SK-N-SH (cell line): Measurements from ENCODE around the gene TAS1R3. TPM values are rescaled to one million over a fixed set of nuclear protein-coding genes. Genes with fewer than 3 reads are reported as not detected.

Experiments
- CTCF ChIA-PET: fragments of 300-600, 350-600 bp; formaldehyde crosslinking; extraction: SDS; loops from one replicate; lab custom pipeline; 2021; lab: Yijun Ruan, JAX
- POLR2A ChIA-PET: fragments of 350-600 bp; sonication (Branson Sonifier 250); formaldehyde crosslinking; extraction: SDS; loops from one replicate; lab custom pipeline; 2020; ENCODE audit warnings: antibody characterized with exemption, inconsistent platforms; lab: Yijun Ruan, JAX
- DNase-seq: peaks from one replicate; pipeline ENCODE4 v3.0.0; 2012
- H2AFZ ChIP-seq: fragments of 200-600 bp; sonication (generic); 2 replicates; pipeline ENCODE4 v1.8.1; 2016; ENCODE audit warnings: antibody characterized with exemption, mild to moderate bottlenecking, low read depth
- H3F3A ChIP-seq: fragments of 200-600 bp; sonication (generic); replicated peaks from 2 replicates; pipeline ENCODE3; 2016; ENCODE audit warnings: antibody characterized with exemption, mild to moderate bottlenecking; ENCODE audit not compliant: insufficient read depth
- H3K27ac ChIP-seq, 2 experiments: fragments of 200-500 bp in 1 of 2; fragments of 200-600 bp in 1 of 2; sonication (Bioruptor generic) in 1 of 2; sonication (generic), shearing (Covaris generic) in 1 of 2; 2 replicates each; pipeline versions ENCODE4 v1.5.1 to v1.6.1; 2014 to 2016; ENCODE audit warnings: low read depth in 2 of 2, inconsistent platforms in 1 of 2, low read length in 1 of 2, mild to moderate bottlenecking in 1 of 2, mixed read lengths in 1 of 2
- H3K27me3 ChIP-seq: fragments of 200-600 bp; sonication (generic), shearing (Covaris generic); 2 replicates; pipeline ENCODE4 v1.6.1; 2016; ENCODE audit warnings: mixed run types; ENCODE audit not compliant: insufficient read depth
- H3K36me3 ChIP-seq, 2 experiments: fragments of 200-500 bp in 1 of 2; fragments of 200-600 bp in 1 of 2; sonication (Bioruptor generic) in 1 of 2; sonication (generic) in 1 of 2; replicated peaks in 1 of 2; 2 replicates each; pipeline versions ENCODE3 to v1.5.1; 2014 to 2016; ENCODE audit warnings: low read length in 1 of 2, mild to moderate bottlenecking in 1 of 2; ENCODE audit not compliant: insufficient read depth in 2 of 2, control insufficient read depth in 1 of 2
- H3K4me1 ChIP-seq, 2 experiments: fragments of 200-500 bp in 1 of 2; fragments of 200-600 bp in 1 of 2; sonication (Bioruptor generic) in 1 of 2; sonication (generic), shearing (Covaris generic) in 1 of 2; 2 replicates each; pipeline versions ENCODE4 v1.5.1 to v1.6.1; 2014 to 2016; ENCODE audit warnings: low read depth in 1 of 2, low read length in 1 of 2, mixed run types in 1 of 2; ENCODE audit not compliant: insufficient read depth in 2 of 2, control insufficient read depth in 1 of 2
- H3K4me2 ChIP-seq: fragments of 200-600 bp; sonication (generic), shearing (Covaris generic); 2 replicates; pipeline ENCODE4 v1.6.1; 2017; ENCODE audit warnings: mixed run types
- H3K4me3 ChIP-seq, 2 experiments: fragments of 200-500 bp in 1 of 2; fragments of 200-600 bp in 1 of 2; sonication (Bioruptor generic) in 1 of 2; sonication (generic), shearing (Covaris generic) in 1 of 2; 2 replicates each; pipeline versions ENCODE4 v1.5.1 to v1.8.1; 2014 to 2016; ENCODE audit warnings: low read depth in 2 of 2, inconsistent platforms in 1 of 2, low read length in 1 of 2, mild to moderate bottlenecking in 1 of 2, mixed read lengths in 1 of 2, moderate library complexity in 1 of 2
- H3K79me2 ChIP-seq: fragments of 200-600 bp; sonication (generic); 2 replicates; pipeline ENCODE4 v1.8.1; 2017; ENCODE audit warnings: mild to moderate bottlenecking; ENCODE audit not compliant: insufficient read depth
- H3K9ac ChIP-seq: fragments of 200-600 bp; sonication (generic); 2 replicates; pipeline ENCODE4 v1.6.1; 2017; ENCODE audit warnings: mixed run types
- H3K9me2 ChIP-seq: fragments of 200-600 bp; sonication (generic); 2 replicates; pipeline ENCODE4 v1.6.1; 2017; ENCODE audit warnings: mixed run types
- H3K9me3 ChIP-seq: fragments of 200-600 bp; sonication (generic); 2 replicates; pipeline ENCODE4 v1.6.1; 2017; ENCODE audit warnings: mixed run types, mild to moderate bottlenecking, moderate library complexity
- H4K20me1 ChIP-seq: fragments of 200-600 bp; sonication (generic); 2 replicates; pipeline ENCODE4 v1.6.1; 2017; ENCODE audit warnings: mild to moderate bottlenecking, mixed run types; ENCODE audit not compliant: insufficient read depth
- EP300 ChIP-seq, 2 experiments: IDR thresholded peaks; 2 replicates each; pipeline versions ENCODE4 v1.4.0 to v1.6.1; 2012; ENCODE audit warnings: borderline replicate concordance in 1 of 2, low read depth in 1 of 2, low read length in 1 of 2
- NFIC ChIP-seq: IDR thresholded peaks from 2 replicates; pipeline ENCODE4 v1.4.0; 2012; ENCODE audit warnings: borderline replicate concordance
- NRF1 ChIP-seq: IDR thresholded peaks from 2 replicates; pipeline ENCODE4 v1.6.1; 2012; ENCODE audit warnings: low read depth, mild to moderate bottlenecking, low read length
- POLR2AphosphoS5 ChIP-seq: IDR thresholded peaks from 2 replicates; pipeline ENCODE4 v1.6.1; 2012; ENCODE audit warnings: low read depth, low read length
- RCOR1 ChIP-seq: fragments of 150-350 bp; IDR thresholded peaks from 2 replicates; pipeline ENCODE4 v1.6.1; 2017; ENCODE audit warnings: antibody characterized with exemption, low read length
- RXRA ChIP-seq: IDR thresholded peaks from 2 replicates; pipeline ENCODE4 v1.4.0; 2012; ENCODE audit warnings: low read depth, mild to moderate bottlenecking, borderline replicate concordance
- SMC3 ChIP-seq: IDR thresholded peaks from 2 replicates; pipeline ENCODE4 v1.6.1; 2012; ENCODE audit warnings: low read depth, low read length, improper control_type of control experiment
- TCF12 ChIP-seq: IDR thresholded peaks from 2 replicates; pipeline ENCODE4 v1.4.0; 2012
- TEAD4 ChIP-seq: IDR thresholded peaks from 2 replicates; pipeline ENCODE4 v1.4.0; 2012; ENCODE audit warnings: mild to moderate bottlenecking, borderline replicate concordance; ENCODE audit not compliant: insufficient read depth
- YY1 ChIP-seq: IDR thresholded peaks from 2 replicates; pipeline ENCODE4 v1.4.0; 2012; ENCODE audit warnings: low read depth, mild to moderate bottlenecking
- WGBS: methylation state at CpG from one replicate; pipeline ENCODE4 v1.1.6; 2017; ENCODE audit warnings: low lambda C conversion rate; 5-methylcytosine and 5-hydroxymethylcytosine counted together
- polyA plus RNA-seq, 3 experiments: library from polyadenylated mRNA; depleted of rRNA; stranded (reverse); fragments of >200 nt; gene quantifications; 2 replicates each; pipeline ENCODE4 v1.2.3, GENCODE V29; 2012
- TF ChIP-seq, protein P1 (sequence below): fragments of 150-350 bp; IDR thresholded peaks from 2 replicates; pipeline ENCODE4 v1.6.1; 2017; ENCODE audit warnings: antibody characterized with exemption, low read length, low read depth, borderline replicate concordance
- TF ChIP-seq, protein P2 (sequence below): fragments of 150-350 bp; IDR thresholded peaks from 2 replicates; pipeline ENCODE4 v1.6.1; 2016; ENCODE audit warnings: mild to moderate bottlenecking, low read depth, low read length
- TF ChIP-seq, protein P3 (sequence below): IDR thresholded peaks from 2 replicates; pipeline ENCODE4 v1.4.0; 2012; ENCODE audit warnings: low read depth, borderline replicate concordance
- TF ChIP-seq, protein P4 (sequence below): IDR thresholded peaks from 2 replicates; pipeline ENCODE4 v1.6.1; 2012; ENCODE audit warnings: mild to moderate bottlenecking, low read depth, low read length, moderate library complexity
- TF ChIP-seq, protein P5 (sequence below): IDR thresholded peaks from 2 replicates; pipeline ENCODE4 v1.4.0; 2012; ENCODE audit warnings: low read depth
- TF ChIP-seq, protein P6 (sequence below): IDR thresholded peaks from 2 replicates; pipeline ENCODE4 v1.4.0; 2012; ENCODE audit warnings: low read depth, borderline replicate concordance

The TAS1R3 gene
- polyA plus RNA-seq, 1 of the 3 experiments (the other 2 are of a cell fraction) = 0.08 TPM

DNA sequence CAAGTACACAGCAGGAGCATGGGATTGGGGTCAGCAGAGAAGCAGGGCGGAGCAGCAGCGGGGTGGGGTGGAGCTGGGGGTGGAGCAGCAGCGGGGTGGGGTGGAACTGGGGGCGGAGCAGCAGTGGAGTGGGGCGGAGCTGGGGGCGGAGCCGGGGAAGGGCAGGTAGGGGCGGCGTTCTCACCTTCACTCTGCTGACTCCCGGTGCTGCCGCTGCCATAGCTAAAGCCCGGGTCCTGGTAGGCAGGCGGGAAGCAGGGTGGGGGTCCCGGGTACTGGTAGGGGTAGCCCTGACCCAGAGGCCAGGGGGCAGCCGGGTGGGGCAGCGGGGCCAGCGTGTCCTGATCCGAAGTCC, 6.7 kb downstream of the TAS1R3 start:
- Histone ChIP-seq H3K79me2 (no peaks in the 10 kb centered on the region), H3K9me3 (no peaks in the 10 kb centered on the region), H3K4me3 (no peak overlapping the region), H3K27ac (no peak overlapping the region), H4K20me1 (peaks cover 5% of the 10 kb centered on the region; the same call in 1 of the 2 replicates), H3K4me1 (no peaks in the 10 kb centered on the region), H3K9me2 (no peaks in the 10 kb centered on the region), H3K4me2 (no peak overlapping the region), H3K36me3 (peaks cover 0 to 20% of the 10 kb centered on the region in 2 experiments), H3K9ac (no peak overlapping the region), H3K27me3 (no peaks in the 10 kb centered on the region), H2AFZ (no peak overlapping the region), H3F3A (no peaks in the 10 kb centered on the region)
- TF ChIP-seq POLR2AphosphoS5 (no peak), YY1 (no peak), SMC3 (no peak), NFIC (no peak), NRF1 (no peak), RXRA (no peak), RCOR1 (no peak), EP300 (IDR thresholded peaks at IDR 0.05; ENCODE audit: borderline replicate concordance in 1 of 2, low read depth in 1 of 2, low read length in 1 of 2) (no peak), TCF12 (no peak), TEAD4 (no peak)
- TF ChIP-seq, protein P1, sequence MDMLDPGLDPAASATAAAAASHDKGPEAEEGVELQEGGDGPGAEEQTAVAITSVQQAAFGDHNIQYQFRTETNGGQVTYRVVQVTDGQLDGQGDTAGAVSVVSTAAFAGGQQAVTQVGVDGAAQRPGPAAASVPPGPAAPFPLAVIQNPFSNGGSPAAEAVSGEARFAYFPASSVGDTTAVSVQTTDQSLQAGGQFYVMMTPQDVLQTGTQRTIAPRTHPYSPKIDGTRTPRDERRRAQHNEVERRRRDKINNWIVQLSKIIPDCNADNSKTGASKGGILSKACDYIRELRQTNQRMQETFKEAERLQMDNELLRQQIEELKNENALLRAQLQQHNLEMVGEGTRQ = no peak
- TF ChIP-seq, protein P2, sequence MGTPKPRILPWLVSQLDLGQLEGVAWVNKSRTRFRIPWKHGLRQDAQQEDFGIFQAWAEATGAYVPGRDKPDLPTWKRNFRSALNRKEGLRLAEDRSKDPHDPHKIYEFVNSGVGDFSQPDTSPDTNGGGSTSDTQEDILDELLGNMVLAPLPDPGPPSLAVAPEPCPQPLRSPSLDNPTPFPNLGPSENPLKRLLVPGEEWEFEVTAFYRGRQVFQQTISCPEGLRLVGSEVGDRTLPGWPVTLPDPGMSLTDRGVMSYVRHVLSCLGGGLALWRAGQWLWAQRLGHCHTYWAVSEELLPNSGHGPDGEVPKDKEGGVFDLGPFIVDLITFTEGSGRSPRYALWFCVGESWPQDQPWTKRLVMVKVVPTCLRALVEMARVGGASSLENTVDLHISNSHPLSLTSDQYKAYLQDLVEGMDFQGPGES = no peak
- TF ChIP-seq, protein P3, sequence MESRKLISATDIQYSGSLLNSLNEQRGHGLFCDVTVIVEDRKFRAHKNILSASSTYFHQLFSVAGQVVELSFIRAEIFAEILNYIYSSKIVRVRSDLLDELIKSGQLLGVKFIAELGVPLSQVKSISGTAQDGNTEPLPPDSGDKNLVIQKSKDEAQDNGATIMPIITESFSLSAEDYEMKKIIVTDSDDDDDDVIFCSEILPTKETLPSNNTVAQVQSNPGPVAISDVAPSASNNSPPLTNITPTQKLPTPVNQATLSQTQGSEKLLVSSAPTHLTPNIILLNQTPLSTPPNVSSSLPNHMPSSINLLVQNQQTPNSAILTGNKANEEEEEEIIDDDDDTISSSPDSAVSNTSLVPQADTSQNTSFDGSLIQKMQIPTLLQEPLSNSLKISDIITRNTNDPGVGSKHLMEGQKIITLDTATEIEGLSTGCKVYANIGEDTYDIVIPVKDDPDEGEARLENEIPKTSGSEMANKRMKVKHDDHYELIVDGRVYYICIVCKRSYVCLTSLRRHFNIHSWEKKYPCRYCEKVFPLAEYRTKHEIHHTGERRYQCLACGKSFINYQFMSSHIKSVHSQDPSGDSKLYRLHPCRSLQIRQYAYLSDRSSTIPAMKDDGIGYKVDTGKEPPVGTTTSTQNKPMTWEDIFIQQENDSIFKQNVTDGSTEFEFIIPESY = no peak
- TF ChIP-seq, protein P4, sequence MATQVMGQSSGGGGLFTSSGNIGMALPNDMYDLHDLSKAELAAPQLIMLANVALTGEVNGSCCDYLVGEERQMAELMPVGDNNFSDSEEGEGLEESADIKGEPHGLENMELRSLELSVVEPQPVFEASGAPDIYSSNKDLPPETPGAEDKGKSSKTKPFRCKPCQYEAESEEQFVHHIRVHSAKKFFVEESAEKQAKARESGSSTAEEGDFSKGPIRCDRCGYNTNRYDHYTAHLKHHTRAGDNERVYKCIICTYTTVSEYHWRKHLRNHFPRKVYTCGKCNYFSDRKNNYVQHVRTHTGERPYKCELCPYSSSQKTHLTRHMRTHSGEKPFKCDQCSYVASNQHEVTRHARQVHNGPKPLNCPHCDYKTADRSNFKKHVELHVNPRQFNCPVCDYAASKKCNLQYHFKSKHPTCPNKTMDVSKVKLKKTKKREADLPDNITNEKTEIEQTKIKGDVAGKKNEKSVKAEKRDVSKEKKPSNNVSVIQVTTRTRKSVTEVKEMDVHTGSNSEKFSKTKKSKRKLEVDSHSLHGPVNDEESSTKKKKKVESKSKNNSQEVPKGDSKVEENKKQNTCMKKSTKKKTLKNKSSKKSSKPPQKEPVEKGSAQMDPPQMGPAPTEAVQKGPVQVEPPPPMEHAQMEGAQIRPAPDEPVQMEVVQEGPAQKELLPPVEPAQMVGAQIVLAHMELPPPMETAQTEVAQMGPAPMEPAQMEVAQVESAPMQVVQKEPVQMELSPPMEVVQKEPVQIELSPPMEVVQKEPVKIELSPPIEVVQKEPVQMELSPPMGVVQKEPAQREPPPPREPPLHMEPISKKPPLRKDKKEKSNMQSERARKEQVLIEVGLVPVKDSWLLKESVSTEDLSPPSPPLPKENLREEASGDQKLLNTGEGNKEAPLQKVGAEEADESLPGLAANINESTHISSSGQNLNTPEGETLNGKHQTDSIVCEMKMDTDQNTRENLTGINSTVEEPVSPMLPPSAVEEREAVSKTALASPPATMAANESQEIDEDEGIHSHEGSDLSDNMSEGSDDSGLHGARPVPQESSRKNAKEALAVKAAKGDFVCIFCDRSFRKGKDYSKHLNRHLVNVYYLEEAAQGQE = no peak
- TF ChIP-seq, protein P5, sequence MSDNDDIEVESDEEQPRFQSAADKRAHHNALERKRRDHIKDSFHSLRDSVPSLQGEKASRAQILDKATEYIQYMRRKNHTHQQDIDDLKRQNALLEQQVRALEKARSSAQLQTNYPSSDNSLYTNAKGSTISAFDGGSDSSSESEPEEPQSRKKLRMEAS = no peak
- TF ChIP-seq, protein P6, sequence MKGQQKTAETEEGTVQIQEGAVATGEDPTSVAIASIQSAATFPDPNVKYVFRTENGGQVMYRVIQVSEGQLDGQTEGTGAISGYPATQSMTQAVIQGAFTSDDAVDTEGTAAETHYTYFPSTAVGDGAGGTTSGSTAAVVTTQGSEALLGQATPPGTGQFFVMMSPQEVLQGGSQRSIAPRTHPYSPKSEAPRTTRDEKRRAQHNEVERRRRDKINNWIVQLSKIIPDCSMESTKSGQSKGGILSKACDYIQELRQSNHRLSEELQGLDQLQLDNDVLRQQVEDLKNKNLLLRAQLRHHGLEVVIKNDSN = no peak
- WGBS = 90% methylated on average over 7 of the region's 18 CpGs
- peak; percentile 91 for DNase-seq
- CTCF ChIA-PET = interaction anchor here (1.4 kb wide), 1 partner anchor 34 kb away, joined by 4 read pairs; no protein-coding TSS in a partner anchor
- POLR2A ChIA-PET = no interaction called here
